Prostate gland (tissue), 2 donors: ENCODE results near the gene CCDC12. TPM values are rescaled to one million over a fixed set of nuclear protein-coding genes. Genes with fewer than 3 reads are reported as not detected.
A peak's percentile ranks its signal among the peaks of the same experiment; 100 is the strongest.

Experiments used
- DNase-seq: peaks from one replicate; pipeline ENCODE4 v3.0.0-alpha.2; 2019; ENCODE audit warnings: low spot score
- H3K27ac ChIP-seq, 2 donors: fragments of 200-600 bp; sonication (generic); 2 replicates each; pipeline ENCODE4 v1.5.1; 2017 to 2019
- H3K27me3 ChIP-seq: fragments of 200-600 bp; sonication (generic); replicated peaks from 2 replicates; pipeline ENCODE4 v1.5.1; 2019; ENCODE audit not compliant: insufficient read depth
- H3K36me3 ChIP-seq, 2 donors: fragments of 200-600 bp; sonication (generic); 1 replicate in 1 of 2; 2 replicates in 1 of 2; pipeline versions ENCODE4 v1.5.1 to v1.8.1; 2017 to 2019
- H3K4me1 ChIP-seq: fragments of 200-600 bp; sonication (generic); replicated peaks from 2 replicates; pipeline ENCODE4 v1.5.1; 2019
- H3K4me3 ChIP-seq, 2 donors: fragments of 200-600 bp; sonication (generic); 2 replicates each; pipeline ENCODE4 v1.5.1; 2017 to 2019
- H3K9me3 ChIP-seq: fragments of 200-600 bp; sonication (generic); 2 replicates; pipeline ENCODE4 v1.5.1; 2017
- CTCF ChIP-seq, 4 experiments: fragments of 200-600 bp in 2 of 4; fragments of 450-650 bp in 2 of 4; sonication (generic) in 2 of 4; IDR thresholded peaks; 1 replicate in 3 of 4; 2 replicates in 1 of 4; pipeline ENCODE4 v1.5.1; 2016 to 2019; ENCODE audit warnings: antibody characterized with exemption in 4 of 4, mild to moderate bottlenecking in 2 of 4, moderate library complexity in 2 of 4
- POLR2A ChIP-seq: fragments of 450-650 bp; IDR thresholded peaks from one replicate; pipeline ENCODE4 v1.6.1; 2016; ENCODE audit warnings: antibody characterized with exemption, mild to moderate bottlenecking
- POLR2AphosphoS5 ChIP-seq: sonication (generic); formaldehyde crosslinking; IDR thresholded peaks from one replicate; pipeline ENCODE4 v1.6.1; 2017; ENCODE audit warnings: antibody characterized with exemption
- WGBS: methylation state at CpG from one replicate; pipeline ENCODE4 v1.1.5; 2018; 5-methylcytosine and 5-hydroxymethylcytosine counted together
- intact Hi-C: fragments of 100-400 bp; cut with DNase I; formaldehyde crosslinking; loops from one replicate; pipeline ENCODE4 v1.14.2; 2022
- total RNA-seq, 2 donors: library from RNA; depleted of rRNA; stranded (reverse); fragments of >200 nt; gene quantifications; one replicate each; pipeline ENCODE4 v1.1.0, GENCODE V29; 2016

CCDC12 gene
- total RNA-seq, 2 donors from 2014 or later = 34.6 to 78.7 TPM

GRCh38 chr3:46982546-46982945 is 6.0 kb upstream of the CCDC12 start:
- DNase-seq = no peak
- H3K36me3 ChIP-seq = no peaks in the 10 kb centered on the region
- WGBS = 43% methylated on average over 2 of the region's 2 CpGs
- H3K4me3 ChIP-seq = no peak overlapping the region
- no peaks in the 10 kb centered on the region for H3K27me3 ChIP-seq
- H3K4me1 ChIP-seq = peaks cover 13% of the 10 kb centered on the region
- intact Hi-C loops = no loop called here
- no peaks in the 10 kb centered on the region for H3K9me3 ChIP-seq
- peak overlapping the region; percentile 70 to 90 for H3K27ac ChIP-seq
- TF ChIP-seq POLR2AphosphoS5 (no peak), POLR2A (no peak), CTCF (IDR thresholded peaks at IDR 0.05) (no peak)

GRCh38 chr3:46981932-46982471 is 5.5 kb upstream of the CCDC12 start:
- WGBS = 35% methylated on average over 5 of the region's 5 CpGs
- peaks cover 13% of the 10 kb centered on the region for H3K4me1 ChIP-seq
- H3K27me3 ChIP-seq = no peaks in the 10 kb centered on the region
- DNase-seq = peak; percentile 73
- H3K36me3 ChIP-seq = no peaks in the 10 kb centered on the region
- no peaks in the 10 kb centered on the region for H3K9me3 ChIP-seq
- intact Hi-C loops = no loop called here
- peak; percentile 65 for TF ChIP-seq POLR2AphosphoS5
- peak; percentile 53 for TF ChIP-seq POLR2A
- TF ChIP-seq CTCF (IDR thresholded peaks at IDR 0.05) = no peak
- H3K27ac ChIP-seq = peak overlapping the region; percentile 70 to 90
- peak overlapping the region in 1 of 2 donors; percentile 22 for H3K4me3 ChIP-seq

GRCh38 chr3:46979958-46980497 is 3.5 kb upstream of the CCDC12 start:
- no peak for DNase-seq
- WGBS = 0% methylated on average over 14 of the region's 40 CpGs
- Histone ChIP-seq H3K27me3 (no peaks in the 10 kb centered on the region), H3K36me3 (no peaks in the 10 kb centered on the region), H3K9me3 (no peaks in the 10 kb centered on the region), H3K4me1 (peaks cover 13% of the 10 kb centered on the region), H3K4me3 (peak overlapping the region; percentile 50 to 56), H3K27ac (peak overlapping the region; percentile 70 to 90)
- intact Hi-C loops = loop anchor here (5.0 kb wide), 2 partner anchors 48 to 182 kb away; partner anchors contain the start of gene SETD2
- no peak for TF ChIP-seq POLR2A
- no peak for TF ChIP-seq CTCF (IDR thresholded peaks at IDR 0.05)
- no peak for TF ChIP-seq POLR2AphosphoS5

- peak; percentile 93 for TF ChIP-seq POLR2AphosphoS5
- peak in 2 of 4 experiments; percentile 24 to 43 for TF ChIP-seq CTCF (IDR thresholded peaks at IDR 0.05)
- TF ChIP-seq POLR2A = peak; percentile 98
- Histone ChIP-seq H3K27me3 (no peaks in the 10 kb centered on the region), H3K4me3 (peak within 1 kb of the TSS; percentile 50 to 56), H3K4me1 (peaks cover 13% of the 10 kb centered on the region), H3K36me3 (no peaks in the 10 kb centered on the region), H3K27ac (peak within 1 kb of the TSS; percentile 70 to 90), H3K9me3 (no peaks in the 10 kb centered on the region)
- intact Hi-C loops = loop anchor here (5.0 kb wide), 2 partner anchors 47 to 183 kb away; partner anchors contain the start of gene SETD2
- 2% methylated on average over 53 of the region's 73 CpGs for WGBS
- DNase-seq = peak; percentile 96
Observed at GRCh38 chr3:46978985-46979944, 2.7 kb upstream of the CCDC12 start, which contains the start of gene NBEAL2. Gene NBEAL2, plus strand, starts transcription at chr3:46979666. Its CDS starts 196 bp downstream, at chr3:46979862.
